HEK293T (cell line): ENCODE measurements around the gene ITSN2.

Experiments
- CTCF ChIA-PET: fragments of 350-600 bp; formaldehyde crosslinking; extraction: SDS; loops from one replicate; lab custom pipeline; 2021; ENCODE audit warnings: antibody characterized with exemption, inconsistent platforms; lab: Yijun Ruan, JAX
- POLR2A ChIA-PET: fragments of 350-600 bp; formaldehyde crosslinking; extraction: SDS; loops from one replicate; lab custom pipeline; 2020; ENCODE audit warnings: antibody characterized with exemption, inconsistent platforms; lab: Yijun Ruan, JAX
- DNase-seq: peaks from one replicate; pipeline ENCODE4 v3.0.0; 2012; ENCODE audit warnings: mixed read lengths; ENCODE audit errors: extremely low spot score
- ARNT ChIP-seq: fragments of 450-650 bp; IDR thresholded peaks from 2 replicates; pipeline ENCODE4 v1.6.1; 2017; ENCODE audit warnings: mild to moderate bottlenecking
- BHLHE40 ChIP-seq: fragments of 450-650 bp; IDR thresholded peaks from 2 replicates; pipeline ENCODE4 v1.6.1; 2016; ENCODE audit warnings: mild to moderate bottlenecking, moderate library complexity, borderline replicate concordance
- CTBP1 ChIP-seq: fragments of 450-650 bp; IDR thresholded peaks from 2 replicates; pipeline ENCODE4 v1.6.1; 2016; ENCODE audit warnings: borderline replicate concordance
- ELF4 ChIP-seq: fragments of 450-650 bp; IDR thresholded peaks from 2 replicates; pipeline ENCODE4 v1.6.1; 2017; ENCODE audit warnings: antibody characterized with exemption
- FOXA1 ChIP-seq: fragments of 450-650 bp; IDR thresholded peaks from 2 replicates; pipeline ENCODE4 v1.6.1; 2016; ENCODE audit warnings: mild to moderate bottlenecking
- FOXK2 ChIP-seq: fragments of 450-650 bp; IDR thresholded peaks from 2 replicates; pipeline ENCODE4 v1.6.1; 2016; ENCODE audit warnings: mild to moderate bottlenecking
- FOXM1 ChIP-seq: fragments of 450-650 bp; IDR thresholded peaks from 2 replicates; pipeline ENCODE4 v1.6.1; 2017; ENCODE audit warnings: mild to moderate bottlenecking, borderline replicate concordance
- HDGF ChIP-seq: fragments of 450-650 bp; IDR thresholded peaks from 2 replicates; pipeline ENCODE4 v1.6.1; 2017; ENCODE audit warnings: antibody characterized with exemption, borderline replicate concordance
- L3MBTL2 ChIP-seq: fragments of 450-650 bp; conservative IDR thresholded peaks from 2 replicates; pipeline ENCODE4 v1.6.1; 2016; ENCODE audit warnings: mild to moderate bottlenecking
- LEF1 ChIP-seq: fragments of 450-650 bp; IDR thresholded peaks from 2 replicates; pipeline ENCODE4 v1.6.1; 2017; ENCODE audit warnings: mild to moderate bottlenecking, borderline replicate concordance
- NFRKB ChIP-seq: fragments of 450-650 bp; IDR thresholded peaks from 2 replicates; pipeline ENCODE4 v1.6.1; 2016; ENCODE audit warnings: mild to moderate bottlenecking, moderate library complexity
- PKNOX1 ChIP-seq: fragments of 450-650 bp; IDR thresholded peaks from 2 replicates; pipeline ENCODE4 v1.6.1; 2016
- SP1 ChIP-seq: fragments of 450-650 bp; IDR thresholded peaks from 2 replicates; pipeline ENCODE4 v1.6.1; 2017
- SUZ12 ChIP-seq: fragments of 450-650 bp; IDR thresholded peaks from 2 replicates; pipeline ENCODE4 v1.6.1; 2016; ENCODE audit warnings: mild to moderate bottlenecking
- TARDBP ChIP-seq: fragments of 450-650 bp; IDR thresholded peaks from 2 replicates; pipeline ENCODE4 v1.6.1; 2016
- ZNF384 ChIP-seq: fragments of 450-650 bp; IDR thresholded peaks from 2 replicates; pipeline ENCODE4 v1.6.1; 2016

The ITSN2 gene

GRCh38 chr2:24351627-24351938, 8.8 kb downstream of the ITSN2 start:
- TF ChIP-seq NFRKB, result no peak
- TF ChIP-seq ZNF384, result no peak
- no peak for TF ChIP-seq SUZ12
- TF ChIP-seq ARNT, result no peak
- no peak for TF ChIP-seq HDGF
- TF ChIP-seq TARDBP, result no peak
- TF ChIP-seq LEF1, result no peak
- no peak for TF ChIP-seq CTBP1
- no peak for TF ChIP-seq FOXM1
- no peak for TF ChIP-seq FOXK2
- TF ChIP-seq FOXA1, result no peak
- TF ChIP-seq ELF4, result no peak
- no peak for TF ChIP-seq L3MBTL2
- no peak for TF ChIP-seq BHLHE40
- TF ChIP-seq PKNOX1, result no peak
- no peak for TF ChIP-seq SP1
- CTCF ChIA-PET, result no interaction called here
- no peak for DNase-seq
- POLR2A ChIA-PET, result interaction anchor here (0.8 kb wide), 1 partner anchor 9 kb away, joined by 3 read pairs; no protein-coding TSS in a partner anchor

GRCh38 chr2:24350826-24351626, 9.3 kb downstream of the ITSN2 start:
- ChIA-PET POLR2A (interaction anchor here (0.8 kb wide), 1 partner anchor 10 kb away, joined by 3 read pairs; no protein-coding TSS in a partner anchor), CTCF (no interaction called here)
- TF ChIP-seq NFRKB (no peak), HDGF (no peak), FOXK2 (no peak), ELF4 (no peak), FOXA1 (no peak), ZNF384 (no peak), FOXM1 (no peak), LEF1 (no peak), CTBP1 (no peak), BHLHE40 (no peak), PKNOX1 (no peak), ARNT (no peak), SP1 (no peak), L3MBTL2 (no peak), TARDBP (no peak), SUZ12 (no peak)
- no peak for DNase-seq

GRCh38 chr2:24349097-24349496, 11.2 kb downstream of the ITSN2 start:
- POLR2A ChIA-PET, result no interaction called here
- CTCF ChIA-PET, result no interaction called here
- no peak for TF ChIP-seq ZNF384
- TF ChIP-seq CTBP1, result no peak
- no peak for TF ChIP-seq PKNOX1
- no peak for TF ChIP-seq SP1
- no peak for TF ChIP-seq LEF1
- no peak for TF ChIP-seq TARDBP
- TF ChIP-seq ARNT, result no peak
- TF ChIP-seq FOXA1, result no peak
- no peak for TF ChIP-seq FOXM1
- no peak for TF ChIP-seq SUZ12
- no peak for TF ChIP-seq FOXK2
- no peak for TF ChIP-seq HDGF
- no peak for TF ChIP-seq NFRKB
- DNase-seq, result no peak

GRCh38 chr2:24345937-24346336, 14.4 kb downstream of the ITSN2 start:
- ChIA-PET POLR2A (no interaction called here), CTCF (no interaction called here)
- no peak for DNase-seq
- TF ChIP-seq L3MBTL2 (no peak), SP1 (no peak), TARDBP (no peak), LEF1 (no peak), FOXK2 (no peak), HDGF (no peak), NFRKB (no peak), FOXA1 (no peak), ARNT (no peak), CTBP1 (no peak), BHLHE40 (no peak), FOXM1 (no peak), ZNF384 (no peak), PKNOX1 (no peak), ELF4 (no peak), SUZ12 (no peak)

- no peak for DNase-seq
- TF ChIP-seq ARNT (no peak), SUZ12 (no peak), FOXM1 (no peak), ELF4 (no peak), CTBP1 (no peak), LEF1 (no peak), NFRKB (no peak), ZNF384 (no peak), PKNOX1 (no peak), FOXK2 (no peak), HDGF (no peak), FOXA1 (no peak), L3MBTL2 (no peak), TARDBP (no peak), SP1 (no peak), BHLHE40 (no peak)
- POLR2A ChIA-PET, result no interaction called here
- CTCF ChIA-PET, result no interaction called here
These were observed 17.0 kb downstream of the ITSN2 start for GRCh38 chr2:24343225-24343882.
